ENCODE results near the gene CDC14A.

The CDC14A gene

GRCh38 chr1:100378956-100379355 is 26.6 kb downstream of the CDC14A start:
- H3K4me3 ChIP-seq (replicated peaks; ENCODE audit: low read depth, low read length): no peak overlapping the region
- no peak for DNase-seq (ENCODE audit: extremely low read depth, low read depth)
- TF ChIP-seq CTCF (IDR thresholded peaks at IDR 0.05; ENCODE audit: low read depth, low read length, missing control alignments): no peak

- no peak for TF ChIP-seq CTCF (IDR thresholded peaks at IDR 0.05; ENCODE audit: low read depth, low read length, missing control alignments)
- DNase-seq (ENCODE audit: extremely low read depth, low read depth): no peak
- H3K4me3 ChIP-seq (replicated peaks; ENCODE audit: low read depth, low read length): no peak overlapping the region
Measured at GRCh38 chr1:100380635-100381034, 28.3 kb downstream of the CDC14A start.

GRCh38 chr1:100382657-100383056 is 30.4 kb downstream of the CDC14A start:
- TF ChIP-seq CTCF (IDR thresholded peaks at IDR 0.05; ENCODE audit: low read depth, low read length, missing control alignments): no peak
- DNase-seq (ENCODE audit: extremely low read depth, low read depth): no peak
- H3K4me3 ChIP-seq (replicated peaks; ENCODE audit: low read depth, low read length): no peak overlapping the region

GRCh38 chr1:100383743-100384405 is 31.6 kb downstream of the CDC14A start:
- DNase-seq (ENCODE audit: extremely low read depth, low read depth): no peak
- no peak for TF ChIP-seq CTCF (IDR thresholded peaks at IDR 0.05; ENCODE audit: low read depth, low read length, missing control alignments)

GRCh38 chr1:100387209-100387608 is 34.9 kb downstream of the CDC14A start:
- no peak overlapping the region for H3K4me3 ChIP-seq (replicated peaks; ENCODE audit: low read depth, low read length)
- TF ChIP-seq CTCF (IDR thresholded peaks at IDR 0.05; ENCODE audit: low read depth, low read length, missing control alignments): no peak
- no peak for DNase-seq (ENCODE audit: extremely low read depth, low read depth)

More at GRCh38 chr1:100383743-100384405, 31.6 kb downstream of the CDC14A start:
- H3K4me3 ChIP-seq (replicated peaks; ENCODE audit: low read depth, low read length): no peak overlapping the region

GRCh38 chr1:100387657-100388350 is 35.5 kb downstream of the CDC14A start:
- no peak for TF ChIP-seq CTCF (IDR thresholded peaks at IDR 0.05; ENCODE audit: low read depth, low read length, missing control alignments)
- no peak overlapping the region for H3K4me3 ChIP-seq (replicated peaks; ENCODE audit: low read depth, low read length)
- DNase-seq (ENCODE audit: extremely low read depth, low read depth): no peak

All from HFF-Myc (cell line).